ENCODE data around the gene FOXO3. TPM values are rescaled to one million over a fixed set of nuclear protein-coding genes. Genes with fewer than 3 reads are reported as not detected.

FOXO3 gene
- total RNA-seq, 2 donors from 2014 or later = 34.0 to 38.6 TPM

- no peak for ATAC-seq
- DNase-seq = no peak
- intact Hi-C loops (cut with DNase I) = no loop called here
These were observed 124.1 kb downstream of the FOXO3 start for GRCh38 chr6:108684771-108685329.

GRCh38 chr6:108685970-108686369 lies 125.3 kb downstream of the FOXO3 start:
- ATAC-seq = no peak
- DNase-seq = no peak
- intact Hi-C loops (cut with DNase I) = no loop called here

DNA sequence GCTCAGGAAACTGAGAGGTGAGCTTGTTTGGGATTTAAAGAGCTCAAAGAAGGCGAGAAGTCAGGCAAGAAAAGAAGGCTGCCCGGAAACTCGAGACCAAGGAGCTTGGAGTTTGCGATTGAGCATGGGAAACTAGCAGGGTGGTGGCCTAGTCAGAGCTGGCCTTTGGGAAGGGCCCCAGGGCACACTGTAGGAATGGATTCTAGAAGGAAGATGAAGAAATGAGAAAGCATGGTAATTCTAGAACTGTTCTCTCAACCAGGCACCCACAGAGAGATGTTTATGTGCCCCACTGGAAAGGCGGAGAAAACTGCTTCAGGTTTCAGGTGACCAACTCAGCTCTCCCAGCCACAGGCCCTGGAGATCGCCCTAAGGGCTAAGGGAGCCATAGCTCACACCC lies 126.2 kb downstream of the FOXO3 start:
- intact Hi-C loops (cut with DNase I) = no loop called here
- no peak for ATAC-seq
- no peak for DNase-seq

DNA sequence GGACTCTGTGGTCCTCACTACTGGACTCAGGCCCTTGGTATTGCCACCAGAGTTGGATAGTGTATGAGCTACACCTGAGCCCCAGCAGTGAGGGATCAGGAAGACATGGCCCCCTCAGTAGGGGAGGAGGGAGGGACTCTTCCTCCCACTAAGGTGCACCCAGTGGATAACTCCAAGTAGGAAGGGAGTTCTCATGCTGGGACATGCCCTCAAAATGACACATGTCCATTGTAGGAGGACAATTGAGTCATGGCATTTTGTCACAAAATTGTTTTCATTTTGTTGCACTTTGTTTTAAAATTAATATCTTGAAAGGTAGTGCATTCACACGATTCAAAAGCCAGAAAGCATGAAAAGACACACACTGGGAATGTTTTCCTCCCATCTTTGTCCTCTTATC lies 127.2 kb downstream of the FOXO3 start:
- DNase-seq (no peak), ATAC-seq (no peak)
- intact Hi-C loops (cut with DNase I) = no loop called here

GRCh38 chr6:108689272-108690161 lies 128.8 kb downstream of the FOXO3 start:
- ATAC-seq (peak; percentile 96 to 97), DNase-seq (peak; percentile 87)
- intact Hi-C loops (cut with DNase I) = no loop called here

- ATAC-seq (no peak), DNase-seq (no peak)
- intact Hi-C loops (cut with DNase I) = no loop called here
These were observed 129.8 kb downstream of the FOXO3 start for GRCh38 chr6:108690326-108691049.

DNA sequence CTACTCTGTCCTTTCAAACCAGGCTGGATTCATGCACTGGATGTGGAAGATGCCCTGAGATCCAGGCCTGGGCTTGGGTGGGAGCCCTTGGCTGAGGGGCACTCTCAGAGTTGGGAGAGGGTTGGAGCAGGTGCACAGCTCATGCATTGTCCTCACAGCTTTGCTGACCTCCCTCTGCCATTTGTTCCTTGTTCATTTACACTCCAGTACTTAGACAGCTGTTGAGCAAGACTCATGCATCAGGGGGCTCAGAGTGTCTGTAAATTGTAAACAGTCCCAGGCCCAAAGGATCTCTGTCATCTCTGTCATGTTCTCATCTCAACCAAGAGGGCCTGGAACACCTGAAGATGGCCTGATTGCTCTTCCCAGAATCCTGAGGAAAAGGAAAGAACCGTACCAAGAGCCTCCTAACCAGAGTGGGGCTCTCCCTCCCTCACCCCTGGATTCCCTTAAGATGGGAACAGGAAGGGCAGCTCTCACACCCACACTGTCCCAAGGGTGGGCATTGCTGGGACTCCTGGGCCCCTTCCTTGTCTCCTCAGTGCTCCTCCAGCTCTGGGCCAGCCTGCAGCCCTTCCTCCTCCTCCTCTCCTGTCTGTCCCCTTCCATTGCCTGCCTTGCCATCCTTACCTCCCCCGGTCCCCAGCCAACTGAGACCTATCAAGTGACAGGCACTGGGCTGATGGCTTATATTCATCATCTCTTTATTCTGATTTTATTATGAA lies 132.9 kb downstream of the FOXO3 start:
- no peak for DNase-seq
- no peak for ATAC-seq
- intact Hi-C loops (cut with DNase I) = no loop called here

DNA sequence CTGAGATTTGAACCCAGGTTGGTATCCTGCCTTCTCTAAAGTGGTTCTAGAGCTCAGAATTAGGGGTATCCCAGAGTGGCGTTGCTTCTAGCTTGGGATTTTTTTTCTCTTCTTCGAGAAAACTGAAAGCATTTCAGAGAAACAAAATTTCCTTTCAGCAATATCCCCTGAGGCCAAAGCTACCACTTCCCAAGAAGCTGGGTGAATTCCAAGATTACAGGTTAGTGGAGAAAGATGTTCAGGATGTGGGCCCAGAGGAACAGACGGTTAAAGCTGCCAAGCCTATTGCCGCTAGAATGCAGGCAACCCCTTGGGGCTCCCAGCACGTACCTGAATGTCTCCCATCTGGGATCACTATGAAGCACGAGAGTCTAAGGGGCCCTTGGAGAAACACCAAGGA lies 134.1 kb downstream of the FOXO3 start:
- no peak for DNase-seq
- intact Hi-C loops (cut with DNase I) = no loop called here
- ATAC-seq = no peak

GRCh38 chr6:108697561-108698161 lies 136.9 kb downstream of the FOXO3 start:
- peak; percentile 44 for DNase-seq
- peak; percentile 16 to 55 for ATAC-seq
- intact Hi-C loops (cut with DNase I) = no loop called here

GRCh38 chr6:108698593-108699289 lies 138.0 kb downstream of the FOXO3 start:
- no peak for ATAC-seq
- DNase-seq = no peak
- intact Hi-C loops (cut with DNase I) = no loop called here

GRCh38 chr6:108699290-108700041 lies 138.7 kb downstream of the FOXO3 start:
- intact Hi-C loops (cut with DNase I) = no loop called here
- peak; percentile 60 for DNase-seq

DNA sequence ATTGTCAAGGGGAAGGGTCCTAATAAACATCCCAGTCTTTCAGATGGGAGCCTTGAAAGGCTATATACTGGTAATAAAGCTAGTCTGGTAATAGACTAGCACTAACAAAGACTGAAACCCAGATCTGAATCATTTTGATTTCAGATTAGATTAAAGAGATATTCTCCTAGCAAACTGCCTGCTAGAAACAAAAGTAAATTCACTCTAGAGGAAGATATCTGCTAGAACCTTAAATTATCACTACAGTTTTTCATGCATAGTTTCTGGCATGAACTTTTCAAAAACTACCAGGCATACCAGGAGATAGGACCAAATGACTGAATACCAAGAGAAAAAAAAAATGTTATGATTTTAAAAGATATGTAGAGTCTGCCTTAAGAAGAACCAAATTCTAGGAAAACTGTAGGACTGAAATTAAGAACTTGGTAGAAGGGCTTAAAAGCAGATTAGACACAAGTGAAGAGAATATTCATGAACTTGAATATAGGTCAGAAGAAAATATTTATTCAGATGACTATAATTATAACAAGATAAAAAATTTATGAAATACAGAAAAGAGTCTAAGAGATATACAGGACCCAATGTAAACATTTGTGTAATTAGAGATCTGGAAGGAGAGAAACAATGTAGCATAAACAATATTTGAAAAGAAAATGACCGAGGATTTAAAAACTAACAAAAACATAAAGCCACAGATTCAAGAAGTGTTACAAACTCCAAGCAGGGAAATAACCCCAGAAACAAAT lies 141.6 kb downstream of the FOXO3 start:
- intact Hi-C loops (cut with DNase I) = no loop called here
- no peak for DNase-seq
- no peak for ATAC-seq

More at GRCh38 chr6:108699290-108700041, 138.7 kb downstream of the FOXO3 start:
- peak; percentile 68 to 74 for ATAC-seq

DNA sequence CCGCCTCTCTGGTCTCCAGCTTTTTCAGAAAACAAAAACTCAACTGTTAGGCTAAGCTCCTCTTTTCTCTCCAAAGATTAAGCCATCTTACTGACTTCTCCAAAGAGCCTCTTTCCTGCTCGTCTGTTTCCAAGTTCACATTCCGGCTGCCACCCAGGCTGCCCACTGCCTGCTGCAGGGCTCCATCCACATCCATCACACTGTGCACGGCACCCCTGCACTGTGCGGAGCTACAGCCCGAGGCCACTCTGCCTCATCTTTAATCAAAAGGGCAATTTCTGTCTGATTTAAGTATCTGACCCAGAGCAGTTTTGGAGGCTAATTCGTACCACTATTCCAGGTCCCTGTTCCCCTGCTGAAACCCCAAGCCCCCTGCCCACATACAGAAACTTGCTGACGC lies 145.9 kb downstream of the FOXO3 start:
- ATAC-seq = no peak
- intact Hi-C loops (cut with DNase I) = no loop called here
- no peak for DNase-seq

DNA sequence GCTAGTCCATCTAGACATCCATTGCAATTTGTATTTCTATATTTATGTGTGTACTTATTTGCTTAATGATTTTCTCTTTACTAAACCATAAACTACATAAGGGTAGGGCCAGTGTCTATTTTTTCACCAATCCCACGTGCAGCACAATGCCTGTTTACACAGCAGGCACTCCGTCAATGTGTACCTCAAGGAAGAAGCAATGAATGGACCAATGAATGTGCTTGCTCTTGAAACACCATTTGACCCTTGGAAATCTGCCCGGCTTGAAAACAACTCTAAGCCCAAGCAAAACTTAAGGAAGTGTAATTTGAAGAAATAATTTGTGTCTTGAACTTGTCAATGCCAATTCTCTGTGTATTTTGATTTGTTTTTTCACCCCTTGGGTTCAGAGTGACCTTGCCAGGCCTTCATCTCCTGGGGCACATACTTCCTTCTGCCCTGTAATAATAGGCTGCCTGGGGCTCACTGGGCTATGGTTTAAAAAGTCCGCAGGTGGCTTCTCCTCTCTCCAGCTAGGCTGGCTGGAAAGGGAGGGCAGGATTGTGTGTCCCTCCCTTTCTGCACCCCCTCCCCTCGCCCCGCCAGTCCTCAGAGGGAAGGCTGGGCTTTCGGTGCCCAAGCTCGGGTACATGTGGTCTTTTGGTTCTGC lies 146.7 kb downstream of the FOXO3 start:
- intact Hi-C loops (cut with DNase I) = no loop called here
- ATAC-seq (no peak), DNase-seq (no peak)

DNA sequence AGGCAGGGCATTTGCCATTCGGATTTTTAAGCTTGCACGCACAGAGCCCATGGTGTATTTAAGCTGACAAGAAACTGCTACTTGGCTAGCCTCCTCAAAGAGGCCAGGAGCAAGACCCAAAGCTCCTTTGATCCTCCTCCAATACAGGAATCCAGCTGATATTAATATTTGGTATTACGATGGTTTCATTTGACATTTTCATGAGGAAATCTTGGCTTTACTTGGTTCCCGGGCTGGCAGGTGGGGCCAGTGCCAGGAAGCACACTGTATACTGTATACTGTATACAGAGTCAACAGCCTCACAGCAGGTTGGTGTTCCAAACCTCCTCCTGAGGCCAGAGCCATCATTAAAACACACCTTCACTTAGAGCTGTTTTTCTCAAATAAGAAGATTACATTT lies 149.3 kb downstream of the FOXO3 start:
- DNase-seq (no peak), ATAC-seq (no peak)
- intact Hi-C loops (cut with DNase I) = no loop called here

DNA sequence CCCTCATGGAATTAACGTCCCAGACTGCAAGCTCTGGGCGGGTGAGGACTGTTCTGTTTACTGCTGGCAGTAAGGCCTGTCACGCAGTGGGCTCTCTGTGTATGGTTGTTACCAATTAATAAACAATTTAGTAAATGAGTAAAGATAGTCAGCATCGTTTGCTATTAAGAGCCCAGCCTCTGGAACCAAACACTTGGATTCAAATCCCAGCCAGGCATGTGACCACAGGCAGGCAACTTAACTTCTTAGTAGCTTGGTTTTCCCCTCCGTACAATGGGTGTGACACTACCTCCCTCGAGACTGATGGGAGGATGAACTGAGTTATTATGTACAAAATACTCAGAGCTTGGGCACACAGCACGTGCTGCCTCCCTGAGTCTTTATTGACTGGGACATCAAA lies 149.8 kb downstream of the FOXO3 start:
- ATAC-seq = no peak
- intact Hi-C loops (cut with DNase I) = no loop called here
- DNase-seq = no peak

- intact Hi-C loops (cut with DNase I) = no loop called here
- DNase-seq = no peak
These were observed 150.4 kb downstream of the FOXO3 start for GRCh38 chr6:108711071-108711470.

More at GRCh38 chr6:108711071-108711470, 150.4 kb downstream of the FOXO3 start:
- ATAC-seq = no peak

Data from left cardiac atrium (tissue), 4 donors.